SK-N-SH treated with all-trans-retinoic acid at 6 μM for 48 hours (cell line): Measurements from ENCODE around the gene ZYG11A.
"Not testable (repeated sequence)": the region's sequence is repeated elsewhere in the genome, so short reads cannot be mapped to it uniquely, and the experiment has no call there.

Experiments
- ATAC-seq: fragments of 200-7000 bp; cut with Tn5 transposase; 3 replicates; pipeline ENCODE4 v1.9.1; 2020; ENCODE audit warnings: mild to moderate bottlenecking, moderate library complexity
- ARNTL ChIP-seq: fragments of 450-650 bp; formaldehyde crosslinking; IDR thresholded peaks from 2 replicates; pipeline ENCODE4 v1.5.0; 2020; ENCODE audit warnings: low read depth, mild to moderate bottlenecking, moderate library complexity, borderline replicate concordance
- BACH2 ChIP-seq: fragments of 250-450 bp; sonication (Bioruptor Pico); IDR thresholded peaks from 2 replicates; pipeline ENCODE4 v1.9.0; 2021; ENCODE audit warnings: mild to moderate bottlenecking, borderline replicate concordance
- CSDC2 ChIP-seq: fragments of 250-450 bp; sonication (Bioruptor Pico); IDR thresholded peaks from 2 replicates; pipeline ENCODE4 v1.5.0; 2020; ENCODE audit warnings: mild to moderate bottlenecking, moderate library complexity
- ESRRG ChIP-seq: fragments of 250-450 bp; sonication (Bioruptor Pico); IDR thresholded peaks from 2 replicates; pipeline ENCODE4 v1.6.1; 2021; ENCODE audit warnings: mild to moderate bottlenecking
- GLIS3 ChIP-seq: fragments of 250-450 bp; sonication (Bioruptor Pico); IDR thresholded peaks from 2 replicates; pipeline ENCODE4 v1.5.0; 2020; ENCODE audit warnings: mild to moderate bottlenecking, moderate library complexity
- OSR1 ChIP-seq: fragments of 250-450 bp; sonication (Bioruptor Pico); IDR thresholded peaks from 2 replicates; pipeline ENCODE4 v1.8.0; 2022; ENCODE audit warnings: moderate library complexity, mild to moderate bottlenecking, inconsistent platforms
- PPARA ChIP-seq: fragments of 250-450 bp; sonication (Bioruptor Pico); IDR thresholded peaks from 2 replicates; pipeline ENCODE4 v1.5.0; 2020; ENCODE audit warnings: mild to moderate bottlenecking, borderline replicate concordance
- RARB ChIP-seq: fragments of 250-450 bp; sonication (Bioruptor Pico); IDR thresholded peaks from 2 replicates; pipeline ENCODE4 v1.8.0; 2021; ENCODE audit warnings: mild to moderate bottlenecking, moderate library complexity
- SNAI2 ChIP-seq: fragments of 250-450 bp; sonication (Bioruptor Pico); IDR thresholded peaks from 2 replicates; pipeline ENCODE4 v1.5.0; 2020; ENCODE audit warnings: mild to moderate bottlenecking, moderate library complexity
- TCF4 ChIP-seq: fragments of 250-450 bp; sonication (Bioruptor Pico); IDR thresholded peaks from 2 replicates; pipeline ENCODE4 v1.8.0; 2021; ENCODE audit warnings: mild to moderate bottlenecking, moderate library complexity, borderline replicate concordance
- TOX ChIP-seq: fragments of 250-450 bp; sonication (Bioruptor Pico); IDR thresholded peaks from 2 replicates; pipeline ENCODE4 v1.8.0; 2021; ENCODE audit warnings: mild to moderate bottlenecking, moderate library complexity, borderline replicate concordance
- ZC3H10 ChIP-seq: fragments of 250-450 bp; sonication (Bioruptor Pico); IDR thresholded peaks from 2 replicates; pipeline ENCODE4 v1.5.1; 2021; ENCODE audit warnings: mild to moderate bottlenecking, moderate library complexity
- ZFP3 ChIP-seq: fragments of 250-450 bp; sonication (Bioruptor Pico); IDR thresholded peaks from 2 replicates; pipeline ENCODE4 v1.5.0; 2020; ENCODE audit warnings: mild to moderate bottlenecking, moderate library complexity
- ZFP30 ChIP-seq: fragments of 450-650 bp; formaldehyde crosslinking; IDR thresholded peaks from 2 replicates; pipeline ENCODE4 v1.5.0; 2022; ENCODE audit warnings: mild to moderate bottlenecking, moderate library complexity
- ZNF565 ChIP-seq: fragments of 450-650 bp; formaldehyde crosslinking; conservative IDR thresholded peaks from 2 replicates; pipeline ENCODE4 v1.5.0; 2020; ENCODE audit warnings: low read depth, mild to moderate bottlenecking, moderate library complexity
- ZNF70 ChIP-seq: fragments of 450-650 bp; formaldehyde crosslinking; IDR thresholded peaks from 2 replicates; pipeline ENCODE4 v1.5.0; 2020; ENCODE audit warnings: mild to moderate bottlenecking, moderate library complexity
- ZNF8 ChIP-seq: fragments of 450-650 bp; formaldehyde crosslinking; IDR thresholded peaks from 2 replicates; pipeline ENCODE4 v1.5.0; 2020; ENCODE audit warnings: mild to moderate bottlenecking, moderate library complexity
- TF ChIP-seq, protein P1 (sequence below): fragments of 250-450 bp; sonication (Bioruptor Pico); IDR thresholded peaks from 2 replicates; pipeline ENCODE4 v1.5.0; 2020; ENCODE audit warnings: mild to moderate bottlenecking, moderate library complexity
- TF ChIP-seq, protein P2 (sequence below): fragments of 250-450 bp; sonication (Bioruptor Pico); IDR thresholded peaks from 2 replicates; pipeline ENCODE4 v1.8.0; 2021; ENCODE audit warnings: low read depth, mild to moderate bottlenecking, moderate library complexity, borderline replicate concordance
- TF ChIP-seq, protein P3 (sequence below): fragments of 250-450 bp; sonication (Bioruptor Pico); IDR thresholded peaks from 2 replicates; pipeline ENCODE4 v1.8.0; 2020; ENCODE audit warnings: mild to moderate bottlenecking, moderate library complexity, borderline replicate concordance

Gene ZYG11A

DNA sequence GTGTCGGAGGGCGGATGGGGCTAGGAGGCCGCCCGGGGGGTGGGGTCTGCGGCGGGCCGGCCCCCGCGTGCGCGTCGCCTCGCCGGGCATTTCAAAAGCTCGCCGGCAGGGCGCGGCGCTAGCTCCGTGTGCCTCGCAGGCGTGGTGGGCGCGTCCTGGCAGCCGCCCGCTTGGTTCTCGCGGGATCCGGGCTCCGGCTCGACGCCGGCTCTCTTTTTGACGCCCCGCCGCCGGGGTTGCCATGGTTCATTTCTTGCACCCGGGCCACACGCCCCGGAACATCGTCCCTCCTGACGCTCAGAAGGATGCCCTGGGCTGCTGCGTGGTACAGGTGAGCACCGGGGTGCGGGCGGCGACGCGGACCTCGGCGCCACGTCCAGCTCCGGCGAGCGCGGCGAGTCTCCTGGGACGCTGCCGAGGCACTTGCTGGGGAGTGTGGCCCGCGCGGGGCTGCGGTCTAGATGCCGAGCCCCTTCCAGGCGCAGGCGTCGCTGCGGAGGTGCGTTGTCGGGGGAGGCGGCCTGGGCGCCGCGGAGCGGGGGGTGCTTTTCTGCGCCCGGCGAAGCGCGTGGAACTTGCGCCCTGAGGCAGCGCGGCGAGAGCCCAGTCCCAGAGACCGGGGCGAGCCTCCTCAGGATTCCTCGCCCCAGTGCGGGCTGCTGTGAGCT is at the start of gene ZYG11A:
TSS of gene ZYG11A (plus strand) at position 118 of the 668 bp plus-strand sequence. CDS start at position 242, 124 bp downstream.
- peak; percentile 98 for ATAC-seq
- TF ChIP-seq ZFP3: peak; percentile 70; the same call in 1 of the 2 replicates
- 0 out of 2 replicates have a peak, but pooled peaks have one; percentile 42 for TF ChIP-seq CSDC2 (CRISPR knock-in tag)
- no peak for TF ChIP-seq ZC3H10 (CRISPR knock-in tag)
- no peak for TF ChIP-seq ZNF8 (CRISPR knock-in tag)
- no peak for TF ChIP-seq BACH2 (CRISPR knock-in tag)

DNA sequence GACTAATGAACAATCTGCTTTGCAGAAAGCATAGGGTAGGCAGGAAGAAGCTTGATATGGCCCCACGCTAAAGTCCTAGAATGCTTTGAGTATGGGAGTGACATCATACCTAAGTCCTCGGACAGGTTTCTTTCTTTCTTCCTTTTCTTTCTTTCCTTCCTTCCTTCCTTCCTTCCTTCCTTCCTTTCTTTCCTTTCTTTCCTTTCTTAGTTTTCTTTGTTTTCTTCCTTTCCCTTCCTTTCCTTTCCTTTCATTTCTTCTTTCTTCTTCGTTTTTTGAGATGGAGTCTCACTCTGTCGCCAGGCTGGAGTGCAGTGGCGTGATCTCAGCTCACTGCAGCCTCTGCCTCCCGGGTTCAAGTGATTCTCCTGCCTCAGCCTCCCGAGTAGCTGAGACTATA is 48.8 kb upstream of the ZYG11A start:
- not testable (repeated sequence) for ATAC-seq

DNA sequence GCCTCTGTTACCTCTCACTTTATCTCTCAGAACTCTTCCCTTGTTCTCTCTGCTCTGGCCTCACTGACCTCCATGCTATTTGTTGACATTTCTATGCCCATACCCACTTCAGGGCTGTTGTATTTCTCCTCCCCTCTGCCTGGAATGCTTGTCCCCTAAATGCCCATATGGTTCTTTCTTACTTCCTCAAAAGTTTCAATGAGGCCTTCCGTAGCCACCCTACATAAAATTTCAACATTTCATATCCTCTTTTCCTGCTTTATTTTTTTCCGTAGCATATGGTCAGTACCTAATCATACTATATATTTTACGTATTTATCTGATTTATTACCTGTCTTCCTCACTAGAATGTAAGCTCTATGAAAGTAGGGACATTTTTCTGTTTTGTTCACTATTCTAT is 47.1 kb upstream of the ZYG11A start:
- no peak for ATAC-seq
- no peak for TF ChIP-seq GLIS3 (CRISPR knock-in tag)
- no peak for TF ChIP-seq PPARA (CRISPR knock-in tag)
- no peak for TF ChIP-seq SNAI2 (CRISPR knock-in tag)
- TF ChIP-seq ZNF8 (CRISPR knock-in tag): no peak
- no peak for TF ChIP-seq TCF4 (CRISPR knock-in tag)
- TF ChIP-seq TOX: no peak
- no peak for TF ChIP-seq CSDC2 (CRISPR knock-in tag)
- TF ChIP-seq OSR1 (CRISPR knock-in tag): no peak
- no peak for TF ChIP-seq ZFP3
- no peak for TF ChIP-seq ESRRG (CRISPR knock-in tag)
- TF ChIP-seq ARNTL: no peak
- no peak for TF ChIP-seq ZC3H10 (CRISPR knock-in tag)
- no peak for TF ChIP-seq ZNF70 (CRISPR knock-in tag)

DNA sequence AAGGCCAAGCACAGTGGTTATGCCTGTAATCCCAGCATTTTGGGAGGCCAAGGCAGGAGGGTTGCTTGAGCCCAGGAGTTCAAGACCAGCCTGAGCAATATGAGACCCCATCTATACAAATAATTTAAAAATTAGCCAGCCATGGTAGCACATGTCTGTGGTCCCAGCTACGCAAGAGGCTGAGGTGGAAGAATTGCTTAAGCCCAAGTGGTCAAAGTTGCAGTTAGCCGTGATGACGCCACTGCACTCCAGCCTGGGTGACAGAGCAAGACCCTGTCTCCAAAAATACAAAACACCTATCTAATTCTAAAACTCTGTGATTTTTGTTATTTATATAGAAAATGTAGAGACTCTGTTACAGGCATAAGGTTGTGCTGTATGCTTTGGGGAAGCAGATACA is 44.2 kb upstream of the ZYG11A start:
- ATAC-seq: no peak
- TF ChIP-seq PPARA (CRISPR knock-in tag) (no peak), CSDC2 (CRISPR knock-in tag) (no peak), SNAI2 (CRISPR knock-in tag) (no peak), BACH2 (CRISPR knock-in tag) (no peak), ZC3H10 (CRISPR knock-in tag) (no peak), ZNF8 (CRISPR knock-in tag) (no peak), ZFP3 (no peak), ZFP30 (CRISPR knock-in tag) (no peak), ZNF565 (CRISPR knock-in tag) (no peak), TOX (no peak), RARB (CRISPR knock-in tag) (no peak)
- TF ChIP-seq, protein P1, sequence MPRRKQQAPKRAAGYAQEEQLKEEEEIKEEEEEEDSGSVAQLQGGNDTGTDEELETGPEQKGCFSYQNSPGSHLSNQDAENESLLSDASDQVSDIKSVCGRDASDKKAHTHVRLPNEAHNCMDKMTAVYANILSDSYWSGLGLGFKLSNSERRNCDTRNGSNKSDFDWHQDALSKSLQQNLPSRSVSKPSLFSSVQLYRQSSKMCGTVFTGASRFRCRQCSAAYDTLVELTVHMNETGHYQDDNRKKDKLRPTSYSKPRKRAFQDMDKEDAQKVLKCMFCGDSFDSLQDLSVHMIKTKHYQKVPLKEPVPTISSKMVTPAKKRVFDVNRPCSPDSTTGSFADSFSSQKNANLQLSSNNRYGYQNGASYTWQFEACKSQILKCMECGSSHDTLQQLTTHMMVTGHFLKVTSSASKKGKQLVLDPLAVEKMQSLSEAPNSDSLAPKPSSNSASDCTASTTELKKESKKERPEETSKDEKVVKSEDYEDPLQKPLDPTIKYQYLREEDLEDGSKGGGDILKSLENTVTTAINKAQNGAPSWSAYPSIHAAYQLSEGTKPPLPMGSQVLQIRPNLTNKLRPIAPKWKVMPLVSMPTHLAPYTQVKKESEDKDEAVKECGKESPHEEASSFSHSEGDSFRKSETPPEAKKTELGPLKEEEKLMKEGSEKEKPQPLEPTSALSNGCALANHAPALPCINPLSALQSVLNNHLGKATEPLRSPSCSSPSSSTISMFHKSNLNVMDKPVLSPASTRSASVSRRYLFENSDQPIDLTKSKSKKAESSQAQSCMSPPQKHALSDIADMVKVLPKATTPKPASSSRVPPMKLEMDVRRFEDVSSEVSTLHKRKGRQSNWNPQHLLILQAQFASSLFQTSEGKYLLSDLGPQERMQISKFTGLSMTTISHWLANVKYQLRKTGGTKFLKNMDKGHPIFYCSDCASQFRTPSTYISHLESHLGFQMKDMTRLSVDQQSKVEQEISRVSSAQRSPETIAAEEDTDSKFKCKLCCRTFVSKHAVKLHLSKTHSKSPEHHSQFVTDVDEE (CRISPR knock-in tag): no peak
- TF ChIP-seq, protein P2, sequence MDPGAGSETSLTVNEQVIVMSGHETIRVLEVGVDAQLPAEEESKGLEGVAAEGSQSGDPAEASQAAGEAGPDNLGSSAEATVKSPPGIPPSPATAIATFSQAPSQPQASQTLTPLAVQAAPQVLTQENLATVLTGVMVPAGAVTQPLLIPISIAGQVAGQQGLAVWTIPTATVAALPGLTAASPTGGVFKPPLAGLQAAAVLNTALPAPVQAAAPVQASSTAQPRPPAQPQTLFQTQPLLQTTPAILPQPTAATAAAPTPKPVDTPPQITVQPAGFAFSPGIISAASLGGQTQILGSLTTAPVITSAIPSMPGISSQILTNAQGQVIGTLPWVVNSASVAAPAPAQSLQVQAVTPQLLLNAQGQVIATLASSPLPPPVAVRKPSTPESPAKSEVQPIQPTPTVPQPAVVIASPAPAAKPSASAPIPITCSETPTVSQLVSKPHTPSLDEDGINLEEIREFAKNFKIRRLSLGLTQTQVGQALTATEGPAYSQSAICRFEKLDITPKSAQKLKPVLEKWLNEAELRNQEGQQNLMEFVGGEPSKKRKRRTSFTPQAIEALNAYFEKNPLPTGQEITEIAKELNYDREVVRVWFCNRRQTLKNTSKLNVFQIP: no peak
- TF ChIP-seq, protein P3, sequence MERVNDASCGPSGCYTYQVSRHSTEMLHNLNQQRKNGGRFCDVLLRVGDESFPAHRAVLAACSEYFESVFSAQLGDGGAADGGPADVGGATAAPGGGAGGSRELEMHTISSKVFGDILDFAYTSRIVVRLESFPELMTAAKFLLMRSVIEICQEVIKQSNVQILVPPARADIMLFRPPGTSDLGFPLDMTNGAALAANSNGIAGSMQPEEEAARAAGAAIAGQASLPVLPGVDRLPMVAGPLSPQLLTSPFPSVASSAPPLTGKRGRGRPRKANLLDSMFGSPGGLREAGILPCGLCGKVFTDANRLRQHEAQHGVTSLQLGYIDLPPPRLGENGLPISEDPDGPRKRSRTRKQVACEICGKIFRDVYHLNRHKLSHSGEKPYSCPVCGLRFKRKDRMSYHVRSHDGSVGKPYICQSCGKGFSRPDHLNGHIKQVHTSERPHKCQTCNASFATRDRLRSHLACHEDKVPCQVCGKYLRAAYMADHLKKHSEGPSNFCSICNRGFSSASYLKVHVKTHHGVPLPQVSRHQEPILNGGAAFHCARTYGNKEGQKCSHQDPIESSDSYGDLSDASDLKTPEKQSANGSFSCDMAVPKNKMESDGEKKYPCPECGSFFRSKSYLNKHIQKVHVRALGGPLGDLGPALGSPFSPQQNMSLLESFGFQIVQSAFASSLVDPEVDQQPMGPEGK: no peak

DNA sequence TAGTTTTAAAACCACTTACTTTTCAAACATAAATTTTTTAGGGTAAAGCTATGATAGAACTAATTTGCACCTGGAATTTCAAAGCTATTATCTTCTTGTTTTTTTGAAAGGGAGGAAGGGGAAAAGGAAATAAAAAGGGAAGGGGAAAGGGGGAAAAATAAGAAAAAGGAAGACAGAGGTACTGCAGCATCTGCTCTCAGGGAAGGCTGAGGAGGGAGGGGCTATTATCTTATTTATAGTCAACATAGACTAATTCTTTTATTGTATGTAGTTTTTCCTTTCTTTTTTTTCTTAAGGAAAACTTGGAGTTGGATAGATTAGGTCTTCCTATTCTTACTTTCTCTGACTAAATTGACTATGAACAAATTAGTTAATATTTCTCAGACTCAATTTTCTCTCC is 41.5 kb upstream of the ZYG11A start:
- TF ChIP-seq ARNTL (no peak), ZNF565 (CRISPR knock-in tag) (no peak)
- no peak for ATAC-seq

DNA sequence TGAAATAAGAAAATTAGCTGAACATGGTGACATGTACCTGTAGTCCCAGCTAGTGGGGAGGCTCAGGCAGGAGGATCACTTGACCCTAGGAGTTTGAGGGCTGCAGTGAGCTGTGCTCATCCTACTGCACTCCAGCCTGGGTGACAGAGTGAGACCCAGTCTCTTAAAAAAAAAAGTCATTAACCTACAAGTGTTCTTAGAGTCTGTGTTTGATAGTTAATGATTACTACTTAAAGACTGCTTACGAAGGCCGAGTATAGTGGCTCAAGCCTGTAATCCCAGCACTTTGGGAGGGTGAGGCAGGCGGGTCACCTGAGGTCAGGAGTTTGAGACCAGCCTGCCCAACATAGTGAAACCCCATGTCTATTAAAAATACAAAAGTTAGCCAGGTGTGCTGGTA is 38.5 kb upstream of the ZYG11A start:
- not testable (repeated sequence) for ATAC-seq
